G401.6 (cell line): ENCODE data around the gene UBQLNL.

ENCODE experiments used
- FAIRE-seq: peaks from 2 replicates; lab custom pipeline; 2012; peaks lifted over from hg19 to GRCh38; lab: Jason Lieb, UNC

The UBQLNL gene

GRCh38 chr11:5516599-5516998, at the start of gene UBQLNL:
Gene UBQLNL (minus strand): TSS chr11:5516699. CDS start chr11:5516441, 258 bp downstream.
- FAIRE-seq, result no peak

- FAIRE-seq, result no peak
Observed at GRCh38 chr11:5564259-5565019, 47.9 kb upstream of the UBQLNL start.

GRCh38 chr11:5557751-5558150, 41.3 kb upstream of the UBQLNL start:
- FAIRE-seq, result no peak

GRCh38 chr11:5556596-5557188, 40.2 kb upstream of the UBQLNL start:
- FAIRE-seq, result no peak

GRCh38 chr11:5553343-5553742, 36.8 kb upstream of the UBQLNL start:
- no peak for FAIRE-seq

- no peak for FAIRE-seq
Observed at GRCh38 chr11:5550440-5551095, 34.1 kb upstream of the UBQLNL start.

- FAIRE-seq, result no peak
Observed at GRCh38 chr11:5548440-5548839, 31.9 kb upstream of the UBQLNL start, which contains the start of gene OR52H1. Gene OR52H1 (minus strand): TSS chr11:5548540. CDS start chr11:5545505, 3,035 bp downstream.

GRCh38 chr11:5547982-5548381, 31.5 kb upstream of the UBQLNL start:
- FAIRE-seq, result no peak

GRCh38 chr11:5546457-5546856, 30.0 kb upstream of the UBQLNL start:
- FAIRE-seq, result no peak

GRCh38 chr11:5541427-5541826, 24.9 kb upstream of the UBQLNL start:
- no peak for FAIRE-seq

GRCh38 chr11:5536482-5536881, 20.0 kb upstream of the UBQLNL start:
- FAIRE-seq, result no peak

- FAIRE-seq, result no peak
Observed at GRCh38 chr11:5534046-5534445, 17.5 kb upstream of the UBQLNL start.

- FAIRE-seq, result no peak
Observed at GRCh38 chr11:5531053-5531831, 14.7 kb upstream of the UBQLNL start.

- FAIRE-seq, result no peak
Observed at GRCh38 chr11:5528495-5528894, 12.0 kb upstream of the UBQLNL start.

- no peak for FAIRE-seq
Observed at GRCh38 chr11:5527716-5528115, 11.2 kb upstream of the UBQLNL start.

- FAIRE-seq, result no peak
Observed at GRCh38 chr11:5524756-5525155, 8.3 kb upstream of the UBQLNL start.

- no peak for FAIRE-seq
Observed at GRCh38 chr11:5522308-5522707, 5.8 kb upstream of the UBQLNL start.

GRCh38 chr11:5521540-5521939, 5.0 kb upstream of the UBQLNL start:
- FAIRE-seq, result no peak

GRCh38 chr11:5514841-5515240, 1.7 kb downstream of the UBQLNL start:
- no peak for FAIRE-seq

- FAIRE-seq, result no peak
Observed at GRCh38 chr11:5509803-5510202, 6.7 kb downstream of the UBQLNL start, which contains the start of gene UBQLN3. Gene UBQLN3 (minus strand): TSS chr11:5509957. CDS start chr11:5509558, 399 bp downstream.

- no peak for FAIRE-seq
Observed at GRCh38 chr11:5508605-5509004, 7.9 kb downstream of the UBQLNL start.

GRCh38 chr11:5507933-5508305, 8.6 kb downstream of the UBQLNL start:
- FAIRE-seq, result no peak
